Measurements from ENCODE around the gene CPN2. TPM values are rescaled to one million over a fixed set of nuclear protein-coding genes. Genes with fewer than 3 reads are reported as not detected.

The CPN2 gene
- total and polyA plus RNA-seq, 10 of the 15 experiments (the other 5 are each of a cell fraction or from before 2014, with no cell fraction given) = not detected

DNA sequence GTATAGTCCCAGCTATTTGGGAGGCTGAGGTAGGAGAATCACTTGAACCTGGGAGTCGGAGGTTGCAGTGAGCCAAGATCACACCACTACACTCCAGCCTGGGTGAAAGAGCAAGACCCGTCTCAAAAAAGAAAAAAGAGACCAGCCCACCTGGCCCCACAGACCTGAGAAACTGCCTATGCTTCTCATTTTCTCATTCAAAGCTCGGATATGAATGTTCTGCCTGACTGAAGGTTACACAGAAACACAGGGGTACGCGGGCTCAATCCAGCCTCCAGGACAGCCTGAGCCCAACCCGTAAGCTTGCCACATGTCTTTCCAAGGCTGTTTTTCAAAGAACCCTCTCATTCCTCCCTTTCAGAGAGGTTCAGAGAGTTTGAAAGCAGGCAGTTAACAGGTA, 28.1 kb upstream of the CPN2 start (continued):
- no peak for TF ChIP-seq ELK1 (IDR thresholded peaks at IDR 0.05; ENCODE audit: low read depth, low read length)
- no peak for TF ChIP-seq RBBP5 (conservative IDR thresholded peaks at IDR 0.05)
- TF ChIP-seq, protein P1, sequence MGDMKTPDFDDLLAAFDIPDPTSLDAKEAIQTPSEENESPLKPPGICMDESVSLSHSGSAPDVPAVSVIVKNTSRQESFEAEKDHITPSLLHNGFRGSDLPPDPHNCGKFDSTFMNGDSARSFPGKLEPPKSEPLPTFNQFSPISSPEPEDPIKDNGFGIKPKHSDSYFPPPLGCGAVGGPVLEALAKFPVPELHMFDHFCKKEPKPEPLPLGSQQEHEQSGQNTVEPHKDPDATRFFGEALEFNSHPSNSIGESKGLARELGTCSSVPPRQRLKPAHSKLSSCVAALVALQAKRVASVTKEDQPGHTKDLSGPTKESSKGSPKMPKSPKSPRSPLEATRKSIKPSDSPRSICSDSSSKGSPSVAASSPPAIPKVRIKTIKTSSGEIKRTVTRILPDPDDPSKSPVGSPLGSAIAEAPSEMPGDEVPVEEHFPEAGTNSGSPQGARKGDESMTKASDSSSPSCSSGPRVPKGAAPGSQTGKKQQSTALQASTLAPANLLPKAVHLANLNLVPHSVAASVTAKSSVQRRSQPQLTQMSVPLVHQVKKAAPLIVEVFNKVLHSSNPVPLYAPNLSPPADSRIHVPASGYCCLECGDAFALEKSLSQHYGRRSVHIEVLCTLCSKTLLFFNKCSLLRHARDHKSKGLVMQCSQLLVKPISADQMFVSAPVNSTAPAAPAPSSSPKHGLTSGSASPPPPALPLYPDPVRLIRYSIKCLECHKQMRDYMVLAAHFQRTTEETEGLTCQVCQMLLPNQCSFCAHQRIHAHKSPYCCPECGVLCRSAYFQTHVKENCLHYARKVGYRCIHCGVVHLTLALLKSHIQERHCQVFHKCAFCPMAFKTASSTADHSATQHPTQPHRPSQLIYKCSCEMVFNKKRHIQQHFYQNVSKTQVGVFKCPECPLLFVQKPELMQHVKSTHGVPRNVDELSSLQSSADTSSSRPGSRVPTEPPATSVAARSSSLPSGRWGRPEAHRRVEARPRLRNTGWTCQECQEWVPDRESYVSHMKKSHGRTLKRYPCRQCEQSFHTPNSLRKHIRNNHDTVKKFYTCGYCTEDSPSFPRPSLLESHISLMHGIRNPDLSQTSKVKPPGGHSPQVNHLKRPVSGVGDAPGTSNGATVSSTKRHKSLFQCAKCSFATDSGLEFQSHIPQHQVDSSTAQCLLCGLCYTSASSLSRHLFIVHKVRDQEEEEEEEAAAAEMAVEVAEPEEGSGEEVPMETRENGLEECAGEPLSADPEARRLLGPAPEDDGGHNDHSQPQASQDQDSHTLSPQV (IDR thresholded peaks at IDR 0.05) = no peak
- TF ChIP-seq, protein P2, sequence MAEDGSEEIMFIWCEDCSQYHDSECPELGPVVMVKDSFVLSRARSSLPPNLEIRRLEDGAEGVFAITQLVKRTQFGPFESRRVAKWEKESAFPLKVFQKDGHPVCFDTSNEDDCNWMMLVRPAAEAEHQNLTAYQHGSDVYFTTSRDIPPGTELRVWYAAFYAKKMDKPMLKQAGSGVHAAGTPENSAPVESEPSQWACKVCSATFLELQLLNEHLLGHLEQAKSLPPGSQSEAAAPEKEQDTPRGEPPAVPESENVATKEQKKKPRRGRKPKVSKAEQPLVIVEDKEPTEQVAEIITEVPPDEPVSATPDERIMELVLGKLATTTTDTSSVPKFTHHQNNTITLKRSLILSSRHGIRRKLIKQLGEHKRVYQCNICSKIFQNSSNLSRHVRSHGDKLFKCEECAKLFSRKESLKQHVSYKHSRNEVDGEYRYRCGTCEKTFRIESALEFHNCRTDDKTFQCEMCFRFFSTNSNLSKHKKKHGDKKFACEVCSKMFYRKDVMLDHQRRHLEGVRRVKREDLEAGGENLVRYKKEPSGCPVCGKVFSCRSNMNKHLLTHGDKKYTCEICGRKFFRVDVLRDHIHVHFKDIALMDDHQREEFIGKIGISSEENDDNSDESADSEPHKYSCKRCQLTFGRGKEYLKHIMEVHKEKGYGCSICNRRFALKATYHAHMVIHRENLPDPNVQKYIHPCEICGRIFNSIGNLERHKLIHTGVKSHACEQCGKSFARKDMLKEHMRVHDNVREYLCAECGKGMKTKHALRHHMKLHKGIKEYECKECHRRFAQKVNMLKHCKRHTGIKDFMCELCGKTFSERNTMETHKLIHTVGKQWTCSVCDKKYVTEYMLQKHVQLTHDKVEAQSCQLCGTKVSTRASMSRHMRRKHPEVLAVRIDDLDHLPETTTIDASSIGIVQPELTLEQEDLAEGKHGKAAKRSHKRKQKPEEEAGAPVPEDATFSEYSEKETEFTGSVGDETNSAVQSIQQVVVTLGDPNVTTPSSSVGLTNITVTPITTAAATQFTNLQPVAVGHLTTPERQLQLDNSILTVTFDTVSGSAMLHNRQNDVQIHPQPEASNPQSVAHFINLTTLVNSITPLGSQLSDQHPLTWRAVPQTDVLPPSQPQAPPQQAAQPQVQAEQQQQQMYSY (CRISPR knock-in tag; IDR thresholded peaks at IDR 0.05) = no peak
- no peak for TF ChIP-seq MEF2B (IDR thresholded peaks at IDR 0.05; ENCODE audit: partially characterized antibody, poor library complexity, severe bottlenecking)
